Measurements from ENCODE around the gene SUPT6H. TPM values are rescaled to one million over a fixed set of nuclear protein-coding genes. Genes with fewer than 3 reads are reported as not detected.

SUPT6H gene
- total and polyA plus RNA-seq, 3 donors from 2014 or later = 64.8 to 129 (median 121) TPM

DNA sequence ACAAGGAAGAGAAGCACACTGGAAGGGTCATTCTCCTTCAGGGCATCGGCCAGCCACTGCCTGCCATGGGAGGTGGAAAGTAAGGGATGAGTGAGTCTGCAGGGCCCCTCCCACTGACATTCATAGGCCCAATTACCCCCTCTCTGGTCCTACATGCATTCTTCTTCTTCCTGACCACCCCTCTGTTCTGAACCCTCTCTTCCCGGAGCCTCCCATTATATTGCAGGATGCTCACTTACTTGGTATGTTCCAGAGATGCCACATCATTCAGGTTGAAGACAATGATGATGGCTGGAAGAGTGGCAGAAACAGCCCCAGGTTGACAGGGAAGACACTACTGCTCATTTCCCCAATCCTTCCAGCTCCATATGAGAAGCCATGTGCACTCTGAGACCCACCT lies 53.2 kb downstream of the SUPT6H start:
- peaks cover 39% of the 10 kb centered on the region for H3K4me1 ChIP-seq
- H3K27ac ChIP-seq = no peak overlapping the region
- no peak for DNase-seq
- 93 to 99% methylated on average over 2 of the region's 2 CpGs for WGBS, 2 donors
- no peak overlapping the region for H3K4me3 ChIP-seq
- TF ChIP-seq, protein P1, sequence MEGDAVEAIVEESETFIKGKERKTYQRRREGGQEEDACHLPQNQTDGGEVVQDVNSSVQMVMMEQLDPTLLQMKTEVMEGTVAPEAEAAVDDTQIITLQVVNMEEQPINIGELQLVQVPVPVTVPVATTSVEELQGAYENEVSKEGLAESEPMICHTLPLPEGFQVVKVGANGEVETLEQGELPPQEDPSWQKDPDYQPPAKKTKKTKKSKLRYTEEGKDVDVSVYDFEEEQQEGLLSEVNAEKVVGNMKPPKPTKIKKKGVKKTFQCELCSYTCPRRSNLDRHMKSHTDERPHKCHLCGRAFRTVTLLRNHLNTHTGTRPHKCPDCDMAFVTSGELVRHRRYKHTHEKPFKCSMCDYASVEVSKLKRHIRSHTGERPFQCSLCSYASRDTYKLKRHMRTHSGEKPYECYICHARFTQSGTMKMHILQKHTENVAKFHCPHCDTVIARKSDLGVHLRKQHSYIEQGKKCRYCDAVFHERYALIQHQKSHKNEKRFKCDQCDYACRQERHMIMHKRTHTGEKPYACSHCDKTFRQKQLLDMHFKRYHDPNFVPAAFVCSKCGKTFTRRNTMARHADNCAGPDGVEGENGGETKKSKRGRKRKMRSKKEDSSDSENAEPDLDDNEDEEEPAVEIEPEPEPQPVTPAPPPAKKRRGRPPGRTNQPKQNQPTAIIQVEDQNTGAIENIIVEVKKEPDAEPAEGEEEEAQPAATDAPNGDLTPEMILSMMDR (IDR thresholded peaks at IDR 0.05) = no peak
- TF ChIP-seq POLR2A (IDR thresholded peaks at IDR 0.05) = no peak
- intact Hi-C loops (cut with DNase I; ENCODE audit: low total_unique reads) = no loop called here
- H3K27me3 ChIP-seq = no peaks in the 10 kb centered on the region
- H3K9me3 ChIP-seq = no peaks in the 10 kb centered on the region
- H3K36me3 ChIP-seq (ENCODE audit: low read depth, missing control alignments) = no peaks in the 10 kb centered on the region

DNA sequence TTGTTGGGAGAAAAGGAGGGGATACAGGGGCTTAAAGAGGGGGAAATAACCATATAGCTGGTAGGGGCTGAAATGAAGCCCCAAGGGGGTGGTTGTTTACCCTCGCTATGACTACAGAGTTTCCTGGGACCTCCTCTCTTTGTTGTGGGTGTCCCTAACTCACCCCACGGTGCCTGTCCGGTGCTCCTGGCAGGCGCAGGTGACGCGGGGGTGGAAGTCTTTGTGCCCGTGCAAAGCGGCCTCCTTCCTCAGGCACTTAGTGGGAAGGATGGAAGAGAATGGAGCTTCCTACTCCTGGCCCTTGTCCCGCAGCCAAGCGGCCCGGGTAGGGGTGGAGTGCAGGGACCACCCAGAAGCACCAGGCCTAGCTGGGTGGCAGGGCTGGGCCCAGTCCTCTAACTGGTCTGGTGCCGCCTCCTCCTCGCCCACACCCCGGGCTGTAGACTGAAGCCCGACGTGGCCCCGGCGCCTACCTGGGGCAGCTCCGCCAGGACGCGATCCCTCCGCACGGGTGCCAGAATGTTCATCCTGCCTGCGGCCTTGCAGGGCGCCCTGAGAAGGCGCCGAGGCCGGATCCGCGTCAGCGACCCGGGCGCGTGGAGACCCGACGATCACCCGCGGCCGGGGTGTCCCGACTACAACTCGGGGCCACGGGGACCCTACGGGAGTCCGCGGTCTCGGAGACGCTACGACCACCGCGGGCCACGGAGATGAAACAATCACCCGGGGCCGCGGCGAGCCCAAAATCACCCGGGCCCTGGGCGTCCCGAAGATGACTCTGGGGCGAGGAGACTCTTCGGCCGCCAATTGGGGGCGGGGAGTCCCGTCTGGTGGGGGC lies 55.0 kb downstream of the SUPT6H start:
- intact Hi-C loops (cut with DNase I; ENCODE audit: low total_unique reads) = no loop called here
- peaks cover 47% of the 10 kb centered on the region for H3K4me1 ChIP-seq
- H3K27ac ChIP-seq = peak overlapping the region; percentile 89 to 92
- H3K36me3 ChIP-seq (ENCODE audit: low read depth, missing control alignments) = no peaks in the 10 kb centered on the region
- no peak for TF ChIP-seq POLR2A (IDR thresholded peaks at IDR 0.05)
- TF ChIP-seq, protein P1 (IDR thresholded peaks at IDR 0.05) = no peak
- H3K4me3 ChIP-seq = peak overlapping the region; percentile 67 to 71
- no peaks in the 10 kb centered on the region for H3K27me3 ChIP-seq
- 8 to 33% methylated on average over 1 to 43 of the region's 63 CpGs for WGBS, 2 donors
- H3K9me3 ChIP-seq = no peaks in the 10 kb centered on the region
- DNase-seq = no peak

DNA sequence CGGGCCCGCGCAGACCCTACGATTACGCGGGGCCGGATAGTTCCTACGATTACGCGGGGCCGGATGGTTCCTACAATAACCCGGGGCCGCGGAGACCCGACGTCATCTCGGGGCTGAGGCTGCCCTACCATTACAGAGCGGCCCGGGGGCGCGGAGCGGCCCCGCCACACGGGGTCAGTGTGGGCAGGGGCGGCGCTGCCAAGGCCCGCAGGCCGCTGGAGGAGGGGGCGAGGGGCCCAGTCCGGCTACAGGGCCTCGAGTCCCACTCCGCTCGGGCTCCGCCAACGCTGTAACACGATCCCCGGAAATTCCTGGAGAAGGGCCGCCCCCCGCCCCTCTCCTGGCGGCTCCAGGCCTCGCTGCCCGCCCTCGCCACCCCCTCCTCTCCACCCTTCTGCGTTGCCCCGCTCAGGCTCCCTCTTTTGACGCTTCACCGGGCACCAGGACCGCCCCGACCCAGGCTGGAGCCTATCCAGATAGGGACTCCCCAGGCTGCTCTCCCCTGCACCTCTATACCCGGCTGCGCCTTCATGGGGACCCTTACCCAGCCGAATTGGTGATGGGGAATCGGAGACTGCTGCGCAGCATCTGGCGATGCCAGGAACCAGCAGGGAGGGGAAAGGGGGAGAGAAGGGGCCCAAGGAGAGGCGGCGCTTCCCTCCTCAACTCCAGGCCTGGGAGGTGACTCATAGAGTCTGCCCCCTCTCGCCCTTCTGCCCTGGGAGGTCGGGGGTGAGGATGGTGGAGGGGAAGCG lies 55.8 kb downstream of the SUPT6H start, which contains the start of gene RAB34:
RAB34 (minus strand) TSS at position 291 of the 755 bp plus-strand sequence. CDS start 602 bp downstream, outside the sequence.
- no peaks in the 10 kb centered on the region for H3K9me3 ChIP-seq
- peak; percentile 71 for DNase-seq
- no peaks in the 10 kb centered on the region for H3K27me3 ChIP-seq
- H3K27ac ChIP-seq = peak within 1 kb of the TSS; percentile 89 to 92
- intact Hi-C loops (cut with DNase I; ENCODE audit: low total_unique reads) = no loop called here
- peaks cover 45% of the 10 kb centered on the region for H3K4me1 ChIP-seq
- H3K4me3 ChIP-seq = peak within 1 kb of the TSS; percentile 67 to 71
- 2 to 5% methylated on average over 6 to 47 of the region's 60 CpGs for WGBS, 2 donors
- H3K36me3 ChIP-seq (ENCODE audit: low read depth, missing control alignments) = no peaks in the 10 kb centered on the region
- no peak for TF ChIP-seq POLR2A (IDR thresholded peaks at IDR 0.05)
- TF ChIP-seq, protein P1 (IDR thresholded peaks at IDR 0.05) = no peak

DNA sequence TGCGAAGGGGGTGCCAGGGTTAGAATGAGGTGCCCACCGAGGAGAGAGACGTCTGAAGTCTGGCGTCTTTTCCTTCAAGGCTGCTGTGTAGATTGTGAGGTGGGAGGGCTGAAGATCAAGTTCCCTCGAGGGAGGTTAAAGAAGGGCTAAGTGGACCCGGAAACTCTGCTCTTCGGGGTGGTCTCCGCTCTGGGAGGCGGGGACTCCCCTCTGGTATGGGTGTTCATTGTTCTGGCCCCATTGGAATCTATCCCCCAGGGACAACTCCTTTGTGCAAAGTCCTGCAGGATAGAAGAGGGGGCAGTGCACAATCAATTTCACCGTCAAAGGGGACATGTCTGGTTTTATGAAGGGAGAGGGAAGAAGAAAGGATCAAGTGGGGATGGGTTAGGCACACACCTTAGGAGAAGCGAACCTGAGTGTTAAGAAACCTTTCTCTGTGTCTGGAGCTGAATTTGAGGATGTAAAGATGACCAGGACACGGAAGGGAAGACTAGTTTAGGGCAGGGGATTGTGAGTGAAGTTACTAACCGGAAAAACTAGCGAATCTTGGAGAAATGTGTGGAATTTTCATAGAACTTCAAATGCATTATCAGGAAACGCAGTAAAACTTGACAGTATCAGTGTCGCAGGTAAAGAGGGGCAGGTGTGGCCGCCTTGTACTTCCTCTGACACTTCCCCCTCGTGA lies 56.5 kb downstream of the SUPT6H start:
- intact Hi-C loops (cut with DNase I; ENCODE audit: low total_unique reads) = no loop called here
- Histone ChIP-seq H3K27me3 (no peaks in the 10 kb centered on the region), H3K27ac (peak overlapping the region; percentile 89 to 92), H3K36me3 (ENCODE audit: low read depth, missing control alignments) (no peaks in the 10 kb centered on the region), H3K9me3 (no peaks in the 10 kb centered on the region), H3K4me3 (peak overlapping the region; percentile 67 to 71), H3K4me1 (peaks cover 45% of the 10 kb centered on the region)
- TF ChIP-seq POLR2A (IDR thresholded peaks at IDR 0.05) = no peak
- TF ChIP-seq, protein P1 (IDR thresholded peaks at IDR 0.05) = no peak
- DNase-seq = no peak
- 17 to 20% methylated on average over 17 to 18 of the region's 18 CpGs for WGBS, 2 donors

Data from testis (tissue), 3 donors.